ENCODE measurements around the gene ZNF628.
"Not testable (repeated sequence)": the region's sequence is repeated elsewhere in the genome, so short reads cannot be mapped to it uniquely, and the experiment has no call there.

The ZNF628 gene

DNA sequence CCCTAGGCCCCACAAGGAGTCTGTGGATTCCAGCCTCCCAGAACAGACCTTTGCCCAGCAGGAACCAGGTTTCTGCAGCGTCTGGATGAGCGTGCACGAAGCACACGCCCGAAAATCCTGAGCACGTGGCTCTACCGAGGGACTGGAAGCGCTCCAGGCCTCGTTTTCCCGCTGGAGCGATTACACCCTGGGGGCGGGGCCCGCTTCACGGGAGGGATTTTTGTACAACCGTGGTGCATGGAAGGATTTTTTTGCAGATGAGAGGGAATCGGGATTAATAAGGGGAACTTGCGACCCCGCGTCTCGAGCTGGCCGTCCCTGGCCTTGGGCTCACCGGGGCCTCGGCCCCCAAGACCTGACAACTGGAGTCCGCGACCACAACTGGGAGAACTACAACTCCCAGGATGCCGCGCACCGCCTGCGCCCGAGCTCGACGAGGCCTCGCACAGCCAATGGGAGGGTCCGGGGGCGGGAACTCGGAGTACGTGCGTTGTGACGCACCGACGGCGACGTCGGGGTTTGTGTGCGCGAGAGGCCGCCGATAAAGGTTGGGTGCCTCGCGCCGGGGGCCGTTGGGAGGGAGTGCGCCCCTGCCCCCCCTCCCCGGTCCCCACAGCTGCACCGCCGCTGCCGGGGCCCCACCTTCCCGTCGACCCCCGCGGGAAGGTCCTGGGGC, at the start of gene ZNF628:
Gene ZNF628 (plus strand): TSS at position 518 of the 676 bp plus-strand sequence. CDS start 3,294 bp downstream, outside the sequence.
- in situ Hi-C loops (cut with HindIII; ENCODE audit: low sequenced_read_pairs): no loop called here

DNA sequence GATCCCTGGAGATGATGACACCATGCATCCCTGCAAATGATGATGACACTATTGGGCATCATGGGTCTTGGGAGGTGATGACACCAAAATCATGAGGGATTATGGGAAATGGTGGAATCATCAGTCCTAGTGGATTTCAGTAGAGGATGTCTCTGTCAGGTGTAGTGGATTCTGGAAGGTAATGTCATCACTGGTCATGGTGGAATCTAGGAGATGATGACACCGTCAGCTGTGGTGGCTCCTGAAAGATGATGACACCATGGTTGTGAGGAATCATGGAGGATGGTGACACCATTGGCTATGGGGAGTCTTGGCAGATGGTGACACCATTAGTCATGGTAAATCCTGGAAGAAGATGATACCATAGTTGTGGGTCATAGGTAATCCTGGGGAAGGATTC, 45.2 kb upstream of the ZNF628 start:
- in situ Hi-C loops (cut with HindIII; ENCODE audit: low sequenced_read_pairs): no loop called here

DNA sequence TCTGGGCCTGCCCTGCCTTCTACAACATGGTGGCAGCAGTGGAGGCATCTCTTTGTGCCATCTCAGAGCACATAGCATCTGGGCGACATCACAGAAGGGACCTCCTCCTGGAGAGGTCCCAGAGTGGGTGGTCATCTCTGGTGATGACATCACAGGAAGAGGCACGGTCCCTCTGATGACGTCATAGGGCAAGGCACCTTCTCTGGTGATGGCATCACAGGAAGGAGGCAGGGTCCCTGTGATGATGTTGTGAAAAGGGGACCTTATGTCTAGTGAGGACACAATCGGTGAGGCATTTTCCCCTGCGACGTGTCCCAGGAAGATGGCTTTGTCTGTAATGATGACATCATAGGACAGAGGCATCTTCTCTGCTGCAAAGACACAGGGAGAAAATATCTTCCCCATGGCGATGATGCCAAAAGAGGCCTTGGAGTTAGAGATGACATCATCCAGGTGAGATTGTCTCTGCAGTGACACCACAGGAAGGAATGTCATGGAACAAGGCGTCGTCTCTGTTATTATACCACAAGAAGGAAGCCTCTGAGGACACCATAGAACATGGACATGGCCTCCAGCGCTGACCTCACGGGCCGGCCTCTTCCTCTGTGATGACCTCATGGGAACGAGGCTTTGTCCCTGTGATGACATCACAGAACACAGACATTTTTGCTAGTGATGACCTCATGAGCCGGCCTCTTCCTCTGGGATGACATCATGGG, 44.0 kb upstream of the ZNF628 start:
- in situ Hi-C loops (cut with HindIII; ENCODE audit: low sequenced_read_pairs): no loop called here

DNA sequence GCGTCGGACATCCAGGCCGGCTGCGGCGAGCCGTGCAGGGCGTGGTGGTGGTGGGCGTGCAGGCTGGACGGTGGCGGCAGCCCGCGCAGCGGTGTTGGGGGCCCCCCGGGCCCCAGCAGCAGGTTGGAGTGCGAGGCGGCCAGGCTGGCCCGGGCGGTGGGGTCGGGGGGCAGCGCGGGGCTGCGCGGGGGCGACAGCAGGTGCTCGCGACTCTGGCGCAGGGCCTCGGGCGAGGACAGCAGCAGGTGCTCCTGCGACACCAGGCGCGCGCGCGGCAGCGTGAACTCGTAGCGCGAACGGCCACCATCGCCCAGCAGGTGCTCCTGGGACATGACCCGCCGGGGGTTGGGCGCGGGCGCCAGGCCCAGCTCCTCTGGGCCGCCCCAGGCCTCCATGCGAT, 43.1 kb upstream of the ZNF628 start:
- in situ Hi-C loops (cut with HindIII; ENCODE audit: low sequenced_read_pairs): no loop called here

DNA sequence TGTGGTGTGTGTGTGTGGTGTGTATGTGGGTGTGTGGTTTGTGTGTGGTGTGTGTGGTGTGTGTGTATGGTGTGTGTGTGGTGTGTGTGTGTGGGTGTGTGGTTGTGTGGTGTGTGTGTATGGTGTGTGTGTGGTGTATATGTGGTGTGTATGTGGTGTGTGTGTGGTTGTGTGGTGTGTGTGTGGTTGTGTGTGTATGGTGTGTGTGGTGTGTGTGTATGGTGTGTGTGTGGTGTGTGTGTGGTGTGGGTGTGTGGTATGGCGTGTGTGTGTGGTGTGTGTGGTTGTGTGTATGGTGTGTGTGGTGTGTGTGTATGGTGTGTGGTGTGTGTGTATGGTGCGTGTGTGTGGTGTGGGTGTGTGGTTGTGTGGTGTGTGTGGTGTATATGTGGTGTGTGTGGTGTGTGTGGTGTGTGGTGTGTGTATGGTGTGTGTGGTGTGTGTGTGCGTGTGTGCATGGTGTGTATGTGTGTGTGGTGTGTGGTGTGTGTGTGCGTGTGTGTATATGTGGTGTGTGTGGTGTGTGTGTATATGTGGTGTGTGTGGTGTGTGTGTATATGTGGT, 42.0 kb upstream of the ZNF628 start:
- in situ Hi-C loops (cut with HindIII; ENCODE audit: low sequenced_read_pairs): no loop called here

DNA sequence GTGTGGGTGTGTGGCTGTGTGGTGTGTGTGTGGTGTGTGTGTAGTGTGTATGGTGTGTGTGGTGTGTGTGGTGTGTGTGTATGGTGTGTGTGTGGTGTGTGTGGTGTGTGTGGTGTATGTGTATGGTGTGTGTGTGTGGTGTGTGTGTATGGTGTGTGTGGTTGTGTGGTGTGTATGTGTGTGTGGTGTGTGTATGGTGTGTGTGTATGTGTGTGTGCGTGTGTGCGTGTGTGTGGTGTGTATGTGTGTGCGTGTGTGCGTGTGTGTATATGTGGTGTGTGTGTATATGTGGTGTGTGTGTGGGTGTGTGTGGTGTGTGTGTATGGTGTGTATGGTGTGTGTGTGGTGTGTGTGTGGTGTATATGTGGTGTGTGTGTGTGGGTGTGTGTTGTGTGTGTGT, 41.4 kb upstream of the ZNF628 start:
- in situ Hi-C loops (cut with HindIII; ENCODE audit: low sequenced_read_pairs): no loop called here

DNA sequence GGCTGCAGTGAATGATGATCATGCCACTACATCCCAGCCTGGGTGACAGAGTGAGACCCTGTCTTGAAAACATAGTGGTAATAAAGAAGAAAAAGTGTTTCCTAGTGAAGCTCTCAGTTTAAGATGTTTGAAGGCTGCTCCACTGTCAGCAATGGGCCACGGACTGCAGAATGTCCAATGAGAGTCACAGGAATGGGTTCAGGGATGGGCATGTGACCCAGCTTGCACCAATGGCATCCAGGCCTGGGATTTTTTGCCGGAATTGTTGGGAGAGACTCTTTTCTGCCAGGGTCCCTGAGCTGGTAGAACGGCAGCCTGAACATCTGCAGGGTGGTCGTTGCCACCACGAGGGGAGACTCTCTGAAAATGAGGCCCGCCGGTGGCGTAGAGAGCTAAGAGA, 39.6 kb upstream of the ZNF628 start:
- in situ Hi-C loops (cut with HindIII; ENCODE audit: low sequenced_read_pairs): no loop called here

DNA sequence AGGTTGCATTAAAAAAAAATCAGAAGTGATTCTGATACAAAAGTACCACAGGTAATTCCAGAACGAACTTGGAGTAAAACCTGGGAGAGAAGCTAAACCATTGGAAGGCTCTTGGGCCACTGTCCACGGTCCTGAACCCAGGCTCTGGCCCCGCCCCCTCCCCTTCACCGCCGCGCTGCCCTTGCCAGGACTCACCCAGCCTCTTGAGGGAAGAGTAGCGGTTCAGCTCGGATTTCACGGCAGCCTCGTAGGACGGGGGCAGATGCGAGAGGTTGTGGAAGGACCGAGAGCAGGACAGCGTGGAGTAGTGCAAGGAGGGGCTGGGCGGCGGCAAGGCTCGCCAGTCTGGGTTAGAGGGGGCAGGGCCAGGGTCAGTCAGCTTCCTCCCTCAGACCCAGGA, 39.0 kb upstream of the ZNF628 start:
- in situ Hi-C loops (cut with HindIII; ENCODE audit: low sequenced_read_pairs): no loop called here

DNA sequence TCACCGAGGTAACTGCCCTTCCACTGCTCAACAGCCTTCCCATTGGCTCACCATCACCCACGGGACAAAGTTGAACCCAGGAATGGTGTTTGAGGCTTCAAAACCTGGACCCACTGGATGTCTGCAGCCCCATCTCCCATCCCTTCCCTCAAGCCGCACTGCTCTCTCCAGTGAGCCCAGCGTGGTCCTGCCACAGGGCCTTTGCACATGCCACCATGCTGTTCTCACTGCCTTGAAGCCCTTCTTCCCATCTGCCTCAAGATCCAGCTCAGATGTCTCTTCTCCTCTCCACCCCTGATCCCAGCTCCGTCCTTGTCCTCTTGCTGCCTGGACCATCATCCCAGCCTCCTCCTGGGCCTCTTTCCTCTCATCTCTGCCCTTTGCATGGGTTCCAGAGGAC, 37.4 kb upstream of the ZNF628 start:
- in situ Hi-C loops (cut with HindIII; ENCODE audit: low sequenced_read_pairs): no loop called here

DNA sequence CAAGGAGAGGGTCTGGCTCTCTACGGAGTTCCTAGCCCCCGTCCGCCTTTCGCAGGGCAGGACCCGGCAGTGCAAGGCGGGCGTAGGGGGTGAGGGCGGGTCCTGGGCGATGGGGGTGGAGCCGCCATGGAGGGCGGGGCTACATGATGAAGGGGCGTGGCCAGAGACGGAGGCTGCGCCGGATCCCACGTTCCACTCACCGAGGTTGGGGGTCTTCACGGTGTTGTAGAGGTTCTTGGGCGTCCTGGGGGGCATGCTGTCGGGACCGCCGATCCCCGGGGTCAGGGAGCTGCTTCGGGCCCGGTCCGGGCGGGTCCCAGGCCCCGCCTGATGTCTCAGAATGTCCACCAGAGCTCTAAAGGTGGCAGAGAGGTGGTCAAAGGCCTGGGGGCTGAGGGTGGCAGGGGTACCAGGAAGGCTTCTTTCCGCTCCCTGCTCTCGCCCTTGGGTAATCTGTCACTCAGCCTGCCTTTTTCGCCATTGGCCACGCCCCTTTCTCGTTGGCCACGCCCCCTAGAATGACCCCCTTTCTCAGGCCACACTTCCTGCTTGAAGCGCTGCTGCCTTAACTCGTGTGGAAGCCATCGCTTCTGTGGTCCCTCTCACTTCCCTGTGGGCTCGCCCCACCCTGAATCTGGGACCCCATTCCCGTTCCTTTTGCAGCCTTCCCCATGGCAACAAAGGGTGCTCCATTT, 35.9 kb upstream of the ZNF628 start:
- in situ Hi-C loops (cut with HindIII; ENCODE audit: low sequenced_read_pairs): no loop called here

DNA sequence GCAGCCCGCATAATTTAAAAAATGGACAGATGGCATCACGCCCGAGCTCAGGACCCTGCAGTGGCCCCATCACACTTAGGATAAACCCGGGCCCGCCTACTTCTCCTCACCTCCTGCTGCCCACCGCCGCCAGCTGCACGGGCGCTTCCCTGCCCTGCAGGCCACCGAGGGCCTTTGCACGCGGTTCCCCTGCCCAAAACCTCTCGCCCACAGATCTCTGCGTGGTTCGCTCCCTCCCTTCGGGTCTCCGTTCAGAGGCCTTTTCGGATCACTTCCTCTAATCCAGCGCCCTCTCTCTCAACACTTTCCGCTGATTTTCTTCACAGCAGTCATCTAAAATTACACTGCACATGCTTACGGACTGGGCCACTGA, 35.1 kb upstream of the ZNF628 start:
- in situ Hi-C loops (cut with HindIII; ENCODE audit: low sequenced_read_pairs): no loop called here

DNA sequence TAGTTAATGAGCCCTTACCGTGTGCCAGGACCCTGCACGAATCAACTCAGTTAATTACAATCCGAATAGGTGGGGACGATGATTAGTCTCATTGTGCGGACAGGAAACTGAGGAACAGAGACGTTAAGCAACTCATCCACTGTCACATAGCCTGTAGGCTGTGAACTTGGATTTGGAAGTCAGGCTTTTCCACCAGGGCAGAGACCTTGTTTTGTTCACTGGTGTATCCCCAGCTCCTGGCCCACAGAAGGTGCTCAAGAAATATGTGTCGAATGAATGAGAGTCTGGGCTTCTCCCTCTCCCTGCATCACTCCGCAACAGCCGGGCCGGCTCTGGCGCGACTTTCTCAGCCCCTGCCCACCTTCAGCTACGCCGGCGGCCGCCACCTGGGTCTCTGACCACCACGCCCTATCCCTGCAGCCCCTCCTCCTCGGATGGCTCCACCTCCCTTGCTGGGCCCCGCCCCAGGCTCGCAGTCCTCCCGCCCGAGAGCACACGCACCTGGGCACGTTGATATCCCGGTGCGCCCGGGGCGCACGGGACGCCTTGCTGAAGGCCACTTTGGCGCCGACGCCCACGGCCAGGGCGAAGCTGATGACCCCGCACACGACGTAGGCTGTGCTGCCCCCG, 34.6 kb upstream of the ZNF628 start:
- in situ Hi-C loops (cut with HindIII; ENCODE audit: low sequenced_read_pairs): no loop called here

DNA sequence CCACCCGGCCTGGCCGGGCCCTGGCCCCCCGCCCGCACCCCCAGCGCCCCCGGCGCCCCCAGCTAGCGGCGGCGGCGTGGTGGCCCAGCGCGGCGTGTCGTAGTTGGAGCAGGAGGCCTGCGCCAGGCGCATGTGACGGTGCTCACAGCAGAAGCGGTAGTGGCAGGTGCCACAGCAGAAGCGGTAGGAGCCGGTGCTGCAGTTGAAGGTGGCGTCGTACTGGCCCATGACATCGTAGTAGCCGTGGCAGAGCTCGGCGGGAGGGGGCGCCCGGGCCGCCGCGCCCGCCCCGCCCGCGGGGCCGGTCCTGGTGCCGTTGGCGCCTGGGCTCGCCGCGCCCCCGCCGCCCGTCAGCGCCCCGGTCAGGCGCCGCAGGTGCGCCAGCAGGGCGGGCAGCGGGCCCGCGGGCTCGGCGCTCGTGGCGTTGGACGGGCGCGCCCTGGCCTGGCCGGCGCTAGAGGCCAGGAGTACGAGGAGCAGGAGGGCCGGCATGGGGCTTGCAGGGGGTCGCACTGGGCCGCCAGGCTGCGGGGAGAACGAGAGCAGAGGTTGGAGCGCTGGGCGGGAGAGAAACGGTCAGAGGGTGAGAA, 34.0 kb upstream of the ZNF628 start:
- in situ Hi-C loops (cut with HindIII; ENCODE audit: low sequenced_read_pairs): no loop called here

DNA sequence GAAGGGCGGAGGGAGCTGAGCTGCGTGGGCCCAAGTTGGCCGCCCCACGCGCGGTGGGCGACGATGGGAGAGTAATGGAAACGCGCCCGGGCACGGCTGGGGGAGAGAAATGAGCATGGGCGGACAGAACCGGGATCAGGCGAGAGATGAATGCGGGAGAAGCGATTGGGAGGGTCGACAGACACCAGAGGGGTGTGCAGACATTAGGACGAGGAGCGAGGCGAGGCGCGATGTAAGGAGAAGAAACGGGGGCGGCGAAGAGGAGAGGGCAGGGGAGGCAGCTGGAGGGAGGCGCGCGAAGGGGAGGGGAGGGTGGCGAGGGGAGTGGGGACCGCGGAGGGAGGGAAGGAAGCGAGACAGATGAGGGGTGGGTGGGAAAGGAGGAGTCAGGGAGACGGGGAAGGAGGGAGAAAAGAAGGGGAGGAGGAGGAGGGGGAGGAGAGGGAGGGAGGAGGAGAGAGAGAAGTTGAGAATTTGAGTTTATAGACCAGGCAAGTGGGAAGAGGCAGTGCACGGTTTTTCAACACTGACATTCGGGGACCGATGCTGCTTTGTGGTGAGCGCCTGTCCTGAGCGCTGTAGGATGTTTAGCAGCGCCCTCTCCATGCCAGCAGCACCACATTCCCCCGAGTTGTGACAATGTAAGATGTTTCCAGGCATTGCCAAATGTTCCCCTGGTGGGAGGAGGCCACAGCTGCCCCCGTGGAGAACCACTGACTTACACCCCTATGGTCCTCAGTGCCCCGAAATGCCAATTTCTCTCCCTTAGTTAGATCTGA, 33.2 kb upstream of the ZNF628 start, which contains the start of gene SHISA7:
Gene SHISA7 (minus strand): TSS at position 256 of the 779 bp plus-strand sequence. CDS start 437 bp downstream, outside the sequence.
- in situ Hi-C loops (cut with HindIII; ENCODE audit: low sequenced_read_pairs): no loop called here

DNA sequence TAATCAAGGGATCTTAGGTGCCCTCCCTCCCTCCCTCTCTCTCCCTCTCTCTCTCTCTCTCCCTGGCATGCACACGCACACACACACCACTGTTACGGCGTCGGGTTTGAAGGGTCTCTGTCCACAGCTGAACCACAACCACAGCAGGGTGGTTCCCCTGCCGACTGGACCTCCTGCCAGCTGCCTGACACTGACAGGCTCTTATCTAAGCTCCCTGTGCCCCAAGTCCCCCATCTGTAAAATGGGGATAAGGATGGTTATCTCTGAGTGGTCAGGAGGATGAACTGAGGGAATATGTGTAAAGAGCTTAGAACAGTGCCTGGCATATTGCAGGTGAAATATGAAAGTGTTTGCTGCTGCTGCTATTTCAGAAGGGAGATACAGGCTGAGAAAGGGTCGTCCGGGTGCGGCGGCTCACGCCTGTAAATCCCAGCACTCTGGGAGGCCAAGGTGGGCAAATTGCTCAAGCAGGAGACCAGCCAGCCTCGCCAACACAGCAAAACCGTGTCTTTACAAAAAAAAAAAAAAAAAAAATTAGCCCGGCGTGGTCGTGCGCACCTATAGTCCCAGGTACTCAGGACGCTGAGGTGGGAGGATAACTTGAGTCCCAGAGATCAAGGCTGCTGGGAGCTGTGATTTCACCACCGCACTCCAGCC, 32.5 kb upstream of the ZNF628 start:
- in situ Hi-C loops (cut with HindIII; ENCODE audit: low sequenced_read_pairs): no loop called here

DNA sequence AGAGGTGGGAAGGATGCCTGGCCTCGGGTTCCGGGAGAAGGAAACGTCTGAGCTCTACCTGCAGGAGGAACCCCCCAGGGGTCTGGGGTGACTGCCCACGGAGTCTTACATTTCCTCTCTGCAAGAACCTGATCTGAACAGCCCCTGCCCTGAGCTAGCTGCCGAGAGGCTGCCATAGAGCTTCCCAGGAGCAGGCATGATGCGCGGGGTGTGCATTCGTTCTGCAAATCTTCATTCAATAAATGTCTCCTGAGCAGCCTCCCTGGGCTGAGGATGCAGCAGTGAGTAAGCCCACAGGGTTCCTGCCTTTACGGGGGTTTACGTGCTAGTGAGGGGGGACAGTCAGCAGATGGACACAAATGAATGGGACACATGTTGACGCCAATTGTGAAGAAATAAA, 31.8 kb upstream of the ZNF628 start:
- in situ Hi-C loops (cut with HindIII; ENCODE audit: low sequenced_read_pairs): no loop called here

DNA sequence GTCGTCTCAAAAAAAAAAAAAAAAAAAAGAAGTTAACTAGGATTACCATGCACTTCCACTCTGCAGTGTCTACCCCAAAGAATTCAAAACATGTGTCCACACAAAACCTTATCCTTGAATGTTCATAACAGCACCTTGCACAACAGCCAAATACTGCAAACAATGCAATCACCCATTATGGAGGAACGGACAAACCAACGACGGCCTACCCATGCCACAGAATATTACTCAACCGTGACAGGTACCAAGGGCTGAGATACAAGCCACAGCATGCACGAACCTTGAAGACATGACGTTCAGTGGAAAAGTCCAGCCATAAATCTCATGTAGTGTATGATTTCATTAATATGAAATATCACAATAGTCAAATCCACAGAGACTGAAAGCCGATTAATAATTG, 30.4 kb upstream of the ZNF628 start:
- in situ Hi-C loops (cut with HindIII; ENCODE audit: low sequenced_read_pairs): no loop called here

DNA sequence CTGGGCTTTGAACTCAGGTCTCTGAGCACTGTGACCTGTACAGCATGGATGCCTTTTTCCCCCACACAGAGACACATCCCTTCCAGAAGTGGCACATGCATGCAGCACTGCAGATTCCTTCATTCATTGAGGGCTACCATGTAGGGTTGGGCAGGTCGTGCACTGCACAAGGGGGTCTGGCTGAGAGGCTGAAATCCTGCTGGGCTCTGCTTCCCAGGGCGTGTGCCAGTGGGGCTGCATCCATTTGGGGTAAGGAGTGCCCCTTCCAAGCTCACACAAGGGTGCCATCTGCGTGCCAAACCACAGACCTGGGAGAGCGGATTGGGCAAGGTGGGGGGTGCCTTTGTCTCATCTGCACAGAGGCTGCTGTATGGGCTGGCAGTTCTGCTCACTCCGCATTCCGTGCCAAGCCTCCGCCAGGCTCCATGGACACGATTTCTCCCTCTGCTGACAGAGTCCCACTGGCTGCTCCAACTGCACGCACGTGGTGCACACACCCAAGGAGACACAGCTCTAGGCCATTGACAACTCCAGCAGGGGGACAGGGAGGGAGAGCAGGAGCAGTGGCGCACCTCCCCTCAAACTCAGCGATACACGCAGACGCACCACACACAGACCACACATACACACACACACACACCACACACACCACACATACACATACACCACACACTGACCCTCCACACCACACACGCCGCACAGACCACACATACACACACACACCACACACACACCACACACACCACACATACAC, 28.8 kb upstream of the ZNF628 start:
- in situ Hi-C loops (cut with HindIII; ENCODE audit: low sequenced_read_pairs): no loop called here

DNA sequence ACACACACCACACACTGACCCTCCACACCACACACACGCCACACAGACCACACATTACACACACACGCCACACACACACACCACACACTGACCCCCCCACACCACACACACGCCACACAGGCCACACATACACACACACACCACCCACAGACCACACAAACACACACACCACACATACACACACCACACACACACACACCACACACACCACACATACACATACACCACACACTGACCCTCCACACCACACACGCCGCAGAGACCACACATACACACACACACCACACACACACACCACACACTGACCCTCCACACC, 28.3 kb upstream of the ZNF628 start:
- in situ Hi-C loops (cut with HindIII; ENCODE audit: low sequenced_read_pairs): not testable (repeated sequence)

Data from DLD1 (cell line).